ENCODE data around the gene ZGLP1.

GRCh38 chr19:10293637-10294367, 15.8 kb downstream of the ZGLP1 start:
- no peak for TF ChIP-seq TEAD4 (IDR thresholded peaks at IDR 0.05)
- TF ChIP-seq CEBPB (IDR thresholded peaks at IDR 0.05), result no peak
- no peak for TF ChIP-seq EGR1 (IDR thresholded peaks at IDR 0.05)
- TF ChIP-seq EP300 (IDR thresholded peaks at IDR 0.05; ENCODE audit: borderline replicate concordance), result no peak
- TF ChIP-seq RAD21 (IDR thresholded peaks at IDR 0.05; ENCODE audit: low read depth), result no peak
